Right cardiac atrium (tissue), 5 donors: ENCODE measurements around the gene SIAH1. TPM values are rescaled to one million over a fixed set of nuclear protein-coding genes. Genes with fewer than 3 reads are reported as not detected.
"Not testable (repeated sequence)": the region's sequence is repeated elsewhere in the genome, so short reads cannot be mapped to it uniquely, and the experiment has no call there.

Experiments used
- ATAC-seq, 2 donors: fragments of 200-7000 bp; cut with Tn5 transposase; one replicate each; pipeline versions ENCODE4 v1.8.0 to v1.9.1; 2020; ENCODE audit warnings: moderate library complexity in 2 of 2, mild to moderate bottlenecking in 1 of 2
- DNase-seq, 3 donors: peaks; one replicate each; pipeline ENCODE4 v3.0.0-alpha.2; 2020
- H3K27ac ChIP-seq: one replicate; pipeline ENCODE4 v1.5.1; 2013; ENCODE audit warnings: mild to moderate bottlenecking, low read length, control low read depth, moderate library complexity
- H3K27me3 ChIP-seq: one replicate; pipeline ENCODE4 v1.6.1; 2013; ENCODE audit not compliant: control insufficient read depth, insufficient read depth
- H3K4me1 ChIP-seq: one replicate; pipeline ENCODE4 v1.6.1; 2013; ENCODE audit warnings: low read length; ENCODE audit not compliant: control insufficient read depth, insufficient read depth
- H3K4me3 ChIP-seq: one replicate; pipeline ENCODE4 v1.5.1; 2013; ENCODE audit warnings: low read length, control low read depth
- H3K9me3 ChIP-seq: one replicate; pipeline ENCODE4 v1.6.1; 2013; ENCODE audit warnings: low read length; ENCODE audit not compliant: control insufficient read depth
- WGBS: extraction: QIAGEN DNeasy Blood & Tissue Kit; methylation state at CpG from one replicate; pipeline ENCODE4 v1.1.7; 2013; 5-methylcytosine and 5-hydroxymethylcytosine counted together
- intact Hi-C, 4 donors: fragments of 100-400 bp; cut with DNase I; formaldehyde crosslinking; loops; one replicate each; pipeline versions ENCODE4 v1.11.0 to v1.14.0; 2022 to 2023
- polyA plus RNA-seq: library from polyadenylated mRNA; stranded (reverse); fragments of 200-250 nt; gene quantifications from one replicate; pipeline ENCODE4 v1.2.3, GENCODE V29; 2013
- total RNA-seq, 4 donors: library from RNA; stranded (reverse); fragmentation: NEBNext Ultra II Directional; extraction: Animal tissue kit (Norgen Biotek cat#: 25700); gene quantifications; one replicate each; pipeline ENCODE4 v1.2.1, GENCODE V29; 2021
- donor health status: healthy with polysubstance abuse.
- donor health status: DM: no; HTN: yes; CAD: no.
- donor health status: DM: no; HTN: no; CAD: no.
- donor health status: DM: no; HTN: yes; CAD: no; lungs with severe emphysema.
- donor health status: DM: yes; HTN: yes; CAD: no.

SIAH1 gene
- total and polyA plus RNA-seq, 5 donors: 14.4 to 17.9 (median 14.7) TPM

DNA sequence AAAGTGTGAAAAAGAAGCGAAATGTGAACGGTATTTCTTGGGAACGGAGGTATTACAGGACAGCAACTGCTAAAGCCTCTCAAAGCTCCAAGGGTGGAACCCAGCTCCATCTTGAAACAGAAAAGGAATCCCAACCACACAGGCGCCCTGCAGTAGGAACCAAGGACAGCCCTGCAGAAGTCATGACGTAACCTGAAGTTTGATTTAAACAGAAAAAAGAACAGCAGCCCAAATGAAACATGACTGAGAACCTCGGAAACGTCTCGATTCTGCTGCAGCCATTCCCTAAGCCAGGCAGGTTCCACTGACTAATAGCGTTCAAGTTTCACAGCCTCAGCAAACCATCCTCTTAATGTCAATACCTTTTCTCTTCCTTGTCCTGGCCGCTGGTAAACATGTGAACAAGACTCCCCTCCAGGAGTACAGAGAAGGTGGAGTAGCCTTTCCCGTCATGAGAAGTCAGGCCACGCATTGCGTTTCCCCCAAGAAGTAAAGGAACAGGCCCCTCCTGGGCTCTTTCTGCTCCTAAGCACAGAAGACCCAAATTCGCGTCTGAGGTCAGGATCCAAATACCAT is 20.1 kb downstream of the SIAH1 start:
- peak; percentile 2 to 10 for ATAC-seq
- WGBS: 53% methylated on average over 15 of the region's 15 CpGs
- DNase-seq: no peak
- peak overlapping the region; percentile 84 for H3K27ac ChIP-seq
- H3K4me1 ChIP-seq: peaks cover 11% of the 10 kb centered on the region
- no peaks in the 10 kb centered on the region for H3K9me3 ChIP-seq
- intact Hi-C loops: no loop called here
- H3K4me3 ChIP-seq: peak overlapping the region; percentile 90
- H3K27me3 ChIP-seq: no peaks in the 10 kb centered on the region

DNA sequence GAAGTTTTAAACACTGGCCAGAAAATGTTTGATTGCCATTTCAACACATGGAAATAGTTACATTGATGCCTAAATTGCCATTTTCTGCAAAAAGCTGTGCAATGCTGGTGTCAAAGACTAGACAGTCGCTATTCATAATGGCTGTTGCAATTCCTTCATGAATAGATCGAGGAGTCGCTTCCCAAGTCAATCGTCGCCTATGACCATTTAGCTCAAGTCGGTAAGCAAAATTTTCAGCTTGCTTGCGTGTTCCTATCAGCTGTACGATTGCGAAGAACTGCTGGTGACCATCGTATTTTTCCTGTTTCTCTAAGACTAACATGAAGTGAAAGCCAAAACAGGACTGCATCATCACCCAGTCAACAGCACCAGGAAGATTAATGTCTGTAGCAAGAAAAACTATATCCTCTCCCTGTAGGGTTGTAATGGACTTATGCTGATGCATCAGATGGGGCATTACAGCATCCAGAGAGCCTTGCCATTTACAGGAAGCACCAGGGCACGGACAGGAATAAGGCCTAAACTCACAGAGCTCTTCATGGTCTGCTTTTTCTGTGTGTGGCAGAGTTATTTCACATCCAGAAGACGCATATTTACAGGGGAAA is 23.6 kb downstream of the SIAH1 start:
- DNase-seq: no peak
- WGBS: 89% methylated on average over 12 of the region's 12 CpGs
- Histone ChIP-seq H3K9me3 (no peaks in the 10 kb centered on the region), H3K27me3 (no peaks in the 10 kb centered on the region), H3K4me1 (peaks cover 11% of the 10 kb centered on the region), H3K27ac (no peak overlapping the region), H3K4me3 (no peak overlapping the region)
- no peak for ATAC-seq
- intact Hi-C loops: no loop called here

DNA sequence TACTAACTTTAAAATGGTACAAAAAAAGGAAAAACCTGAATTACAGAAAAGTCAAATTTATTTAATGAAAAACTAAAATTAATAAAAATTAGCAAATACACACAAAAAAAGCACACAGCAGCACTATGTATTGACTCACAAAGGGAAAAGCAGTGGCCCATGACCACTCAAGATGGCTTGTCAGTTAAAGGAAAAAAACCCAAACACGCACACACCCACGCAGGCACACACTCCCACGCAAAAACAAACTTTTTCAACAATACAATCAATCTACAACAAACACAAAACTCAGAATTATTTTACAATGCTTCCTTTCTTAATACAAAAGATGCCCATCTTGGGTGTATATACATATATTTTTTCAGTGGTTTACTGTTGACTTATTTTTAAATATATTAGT is 24.2 kb downstream of the SIAH1 start:
- DNase-seq (no peak), ATAC-seq (no peak)
- Histone ChIP-seq H3K4me1 (peaks cover 11% of the 10 kb centered on the region), H3K9me3 (no peaks in the 10 kb centered on the region), H3K27ac (no peak overlapping the region), H3K4me3 (no peak overlapping the region), H3K27me3 (no peaks in the 10 kb centered on the region)
- WGBS: 81% methylated on average over 3 of the region's 3 CpGs
- intact Hi-C loops: no loop called here

DNA sequence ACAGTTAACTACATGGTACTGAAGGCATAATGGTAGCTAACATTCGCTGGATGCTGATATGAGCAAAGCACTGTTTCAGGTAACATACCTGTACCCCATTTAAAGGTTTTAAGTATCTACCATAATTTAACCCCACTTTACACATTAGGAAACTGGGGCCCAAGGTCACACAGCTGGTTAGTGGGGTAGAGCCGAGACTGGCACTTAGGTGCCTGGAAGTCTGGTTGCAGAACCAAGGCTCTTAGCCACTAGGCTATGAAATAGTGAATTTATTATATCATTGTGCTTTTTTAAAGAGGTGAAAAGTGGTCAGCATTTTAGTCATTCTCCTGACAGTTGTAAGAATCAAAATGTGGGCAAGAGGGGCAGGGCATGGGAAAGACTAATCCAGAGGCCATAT is 25.2 kb downstream of the SIAH1 start:
- H3K9me3 ChIP-seq: no peaks in the 10 kb centered on the region
- 95% methylated on average over 2 of the region's 2 CpGs for WGBS
- intact Hi-C loops: loop anchor here (5.0 to 10.0 kb wide), 3 partner anchors 175 to 265 kb away; no protein-coding TSS in a partner anchor
- no peak overlapping the region for H3K27ac ChIP-seq
- DNase-seq: no peak
- H3K27me3 ChIP-seq: no peaks in the 10 kb centered on the region
- ATAC-seq: no peak
- peaks cover 6% of the 10 kb centered on the region for H3K4me1 ChIP-seq
- H3K4me3 ChIP-seq: no peak overlapping the region

DNA sequence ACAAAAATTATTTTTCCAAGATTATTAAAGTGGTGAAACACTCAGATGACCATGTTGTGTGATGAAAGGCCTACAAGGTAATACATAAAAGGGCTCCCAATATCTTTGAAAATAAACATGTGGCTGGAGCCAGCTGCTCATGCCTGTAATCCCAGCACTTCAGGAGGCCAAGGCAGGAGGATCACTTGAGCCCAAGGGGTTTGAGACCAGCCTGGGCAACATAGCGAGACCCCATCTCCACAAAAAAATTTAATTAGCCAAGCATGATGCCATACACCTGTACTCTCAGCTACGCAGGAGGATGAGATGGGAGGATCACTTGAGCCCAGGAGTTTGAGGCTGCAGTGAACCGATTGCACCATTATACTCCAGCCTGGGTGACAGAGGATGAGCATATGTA is 26.8 kb downstream of the SIAH1 start:
- WGBS: 94% methylated on average over 3 of the region's 3 CpGs
- no peaks in the 10 kb centered on the region for H3K27me3 ChIP-seq
- intact Hi-C loops: loop anchor here (5.0 to 10.0 kb wide), 3 partner anchors 176 to 266 kb away; no protein-coding TSS in a partner anchor

DNA sequence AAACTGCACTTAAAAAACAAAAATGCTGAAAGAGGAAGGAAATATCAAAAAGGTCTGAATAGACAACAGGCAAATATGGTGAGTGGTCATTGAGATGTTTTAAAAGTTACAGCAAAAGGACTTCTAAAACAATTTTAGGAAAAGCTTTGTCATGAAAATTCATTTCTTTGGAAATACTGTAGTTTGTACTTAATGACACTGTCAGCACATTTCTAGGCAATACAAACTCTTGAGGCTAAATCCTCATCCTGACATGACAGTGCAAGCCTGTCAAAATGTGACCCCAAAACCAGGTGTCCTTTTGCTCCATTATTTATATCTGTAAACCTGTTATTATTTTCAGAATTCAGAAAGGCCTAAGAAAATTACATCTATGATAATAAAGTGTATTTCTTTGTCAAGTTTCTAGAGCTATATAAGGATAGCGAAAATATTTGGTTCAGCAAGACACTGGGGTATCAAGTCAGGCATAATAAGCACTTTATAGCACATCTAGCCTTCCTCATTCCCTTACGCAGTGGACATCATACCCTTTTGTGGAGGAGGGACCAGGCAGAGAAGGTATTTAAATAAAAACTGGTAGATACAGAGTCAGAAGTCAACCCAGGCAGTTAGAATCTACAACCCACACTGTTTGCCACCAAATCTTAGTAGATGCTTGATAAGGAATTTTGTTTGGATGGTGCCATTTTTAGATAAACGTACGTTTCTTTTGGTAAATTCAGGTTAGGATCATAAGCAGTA is 28.4 kb downstream of the SIAH1 start:
- ATAC-seq (no peak), DNase-seq (no peak)
- intact Hi-C loops: loop anchor here (5.0 to 10.0 kb wide), 3 partner anchors 178 to 268 kb away; no protein-coding TSS in a partner anchor
- no peak overlapping the region for H3K4me3 ChIP-seq
- 79% methylated on average over 4 of the region's 4 CpGs for WGBS
- no peaks in the 10 kb centered on the region for H3K9me3 ChIP-seq
- no peak overlapping the region for H3K27ac ChIP-seq
- no peaks in the 10 kb centered on the region for H3K4me1 ChIP-seq
- H3K27me3 ChIP-seq: no peaks in the 10 kb centered on the region

More for the DNA sequence above, 26.8 kb downstream of the SIAH1 start:
- H3K4me3 ChIP-seq: no peak overlapping the region
- no peak overlapping the region for H3K27ac ChIP-seq
- ATAC-seq: no peak
- DNase-seq: no peak
- no peaks in the 10 kb centered on the region for H3K9me3 ChIP-seq
- peaks cover 3% of the 10 kb centered on the region for H3K4me1 ChIP-seq

DNA sequence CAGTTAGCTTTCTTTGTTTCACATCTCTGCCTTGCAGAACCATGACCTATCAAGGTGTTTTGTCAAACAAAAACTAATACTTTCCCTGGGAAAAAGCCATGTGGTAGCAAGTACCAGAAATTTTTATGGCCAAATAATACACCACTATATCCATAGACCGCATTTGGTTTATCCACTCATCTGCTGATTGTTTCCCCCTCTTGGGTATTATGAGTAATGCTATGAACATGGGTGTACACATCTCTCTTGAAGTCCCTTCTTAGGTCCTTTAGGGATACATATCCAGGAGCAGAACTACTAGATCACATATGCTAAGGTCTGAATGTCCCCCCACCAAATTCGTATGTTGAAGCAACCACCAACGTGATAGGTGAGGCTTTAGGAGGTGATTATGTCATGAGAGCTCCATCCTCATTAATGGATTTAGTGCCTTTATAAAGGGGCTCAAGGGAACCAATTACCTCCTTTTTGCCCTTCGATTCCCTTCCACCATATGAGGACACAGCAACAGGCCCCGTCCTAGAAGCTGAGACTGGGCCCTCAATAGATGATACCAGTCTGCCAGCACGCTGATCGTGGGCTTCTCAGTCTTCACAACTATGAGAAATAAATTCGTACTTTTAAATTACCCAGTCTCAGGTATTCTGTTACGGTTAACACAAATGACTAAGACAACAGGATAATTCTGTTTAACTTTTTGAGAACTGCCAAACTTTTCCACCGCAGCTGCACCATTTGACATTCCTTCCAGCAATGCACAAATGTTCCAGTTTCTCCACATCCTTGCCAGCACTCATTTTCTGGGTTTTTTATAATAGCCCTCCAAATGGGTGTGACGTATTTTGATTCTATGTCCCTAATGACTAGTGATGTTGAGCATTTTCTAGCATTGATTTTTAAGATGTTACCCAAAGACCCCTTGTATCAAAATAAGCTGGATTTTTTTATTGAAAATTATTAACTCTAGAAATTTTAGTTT is 30.0 kb downstream of the SIAH1 start:
- intact Hi-C loops: loop anchor here (5.0 to 10.0 kb wide), 4 partner anchors 180 to 270 kb away; no protein-coding TSS in a partner anchor
- 86% methylated on average over 11 of the region's 11 CpGs for WGBS
- H3K27ac ChIP-seq: no peak overlapping the region

DNA sequence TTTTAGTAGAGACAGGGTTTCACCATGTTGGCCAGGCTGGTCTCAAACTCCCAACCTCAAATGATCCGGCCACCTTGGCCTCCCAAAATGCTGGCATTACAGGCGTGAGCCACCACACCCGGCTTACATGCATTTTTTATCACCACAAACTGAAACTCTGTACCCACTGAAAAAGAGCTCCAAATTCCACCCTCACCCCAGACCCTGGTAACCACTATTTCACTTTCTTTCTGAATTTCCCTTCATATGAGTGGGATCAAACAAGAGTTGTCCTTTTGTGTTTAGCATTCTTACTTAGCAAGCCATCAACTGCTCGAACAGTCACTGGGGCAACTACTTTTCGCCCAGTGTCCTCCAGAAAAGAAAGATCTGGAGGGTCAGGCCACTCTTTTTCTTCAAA is 30.8 kb downstream of the SIAH1 start:
- H3K4me1 ChIP-seq, ATAC-seq, H3K27me3 ChIP-seq, H3K4me3 ChIP-seq, H3K9me3 ChIP-seq, H3K27ac ChIP-seq, DNase-seq: not testable (repeated sequence)
- intact Hi-C loops: loop anchor here (5.0 to 10.0 kb wide), 3 partner anchors 180 to 270 kb away; no protein-coding TSS in a partner anchor
- WGBS: 97% methylated on average over 5 of the region's 5 CpGs

More for the DNA sequence above, 30.0 kb downstream of the SIAH1 start:
- ATAC-seq: no peak
- no peaks in the 10 kb centered on the region for H3K27me3 ChIP-seq
- no peak for DNase-seq
- H3K9me3 ChIP-seq: no peaks in the 10 kb centered on the region
- no peak overlapping the region for H3K4me3 ChIP-seq
- H3K4me1 ChIP-seq: no peaks in the 10 kb centered on the region

DNA sequence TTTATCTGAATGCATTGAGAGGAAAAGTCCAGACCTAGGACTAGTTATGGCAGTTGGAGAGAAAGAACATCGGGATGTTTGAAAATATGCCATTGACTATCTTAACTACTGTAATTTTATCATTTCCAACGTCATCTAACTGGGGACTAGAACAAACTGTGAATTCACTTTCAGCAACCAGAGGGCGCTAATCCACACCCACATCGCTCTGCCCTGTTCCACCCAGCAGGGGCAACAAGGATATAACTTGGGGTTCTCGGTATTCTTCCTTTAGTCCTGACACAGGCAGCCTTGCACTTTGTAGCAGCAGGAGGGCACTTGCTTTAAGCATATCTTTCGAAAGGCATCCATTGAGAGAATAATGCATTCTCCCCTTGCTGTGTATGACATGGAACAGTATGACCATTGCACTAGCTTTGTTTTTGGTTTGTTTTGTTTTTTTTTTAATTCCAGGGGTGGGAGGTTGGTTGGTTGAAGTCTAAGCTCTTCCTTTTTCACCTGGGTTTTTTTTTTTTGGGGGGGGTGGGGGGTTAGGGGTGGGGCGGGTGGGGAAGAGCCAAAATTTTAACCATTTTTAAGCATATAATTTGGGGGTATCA is 31.5 kb downstream of the SIAH1 start:
- intact Hi-C loops: loop anchor here (5.0 to 10.0 kb wide), 3 partner anchors 181 to 271 kb away; no protein-coding TSS in a partner anchor
- H3K4me3 ChIP-seq: no peak overlapping the region
- peak; percentile 85 to 86 for ATAC-seq
- WGBS: 25% methylated on average over 7 of the region's 7 CpGs
- no peaks in the 10 kb centered on the region for H3K27me3 ChIP-seq
- H3K27ac ChIP-seq: peak overlapping the region; percentile 53
- peak in 2 of 3 donors; percentile 44 to 72 for DNase-seq
- no peaks in the 10 kb centered on the region for H3K9me3 ChIP-seq
- no peaks in the 10 kb centered on the region for H3K4me1 ChIP-seq
